Parathyroid adenoma (tissue), 2 donors: ENCODE data around the gene EXOSC3.
"Not testable (repeated sequence)": the region's sequence is repeated elsewhere in the genome, so short reads cannot be mapped to it uniquely, and the experiment has no call there.

Experiments
- H2AFZ ChIP-seq: fragments of 300-600 bp; sonication (generic); one replicate; pipeline ENCODE4 v1.7.0; 2017; ENCODE audit warnings: antibody characterized with exemption, mild to moderate bottlenecking
- H3K27ac ChIP-seq: fragments of 300-600 bp; sonication (generic); one replicate; pipeline ENCODE4 v1.7.0; 2017
- H3K27me3 ChIP-seq: fragments of 300-600 bp; sonication (generic); one replicate; pipeline ENCODE4 v1.7.0; 2017; ENCODE audit warnings: low read length; ENCODE audit not compliant: control insufficient read depth, insufficient read depth
- H3K36me3 ChIP-seq: fragments of 300-600 bp; sonication (generic); one replicate; pipeline ENCODE4 v1.7.0; 2017; ENCODE audit warnings: low read length; ENCODE audit not compliant: control insufficient read depth, insufficient read depth
- H3K4me1 ChIP-seq: fragments of 300-600 bp; sonication (generic); one replicate; pipeline ENCODE4 v1.7.0; 2017; ENCODE audit warnings: control low read depth
- H3K4me2 ChIP-seq: fragments of 300-600 bp; sonication (generic); one replicate; pipeline ENCODE4 v1.7.0; 2017; ENCODE audit warnings: low read length
- H3K4me3 ChIP-seq: fragments of 300-600 bp; sonication (generic); one replicate; pipeline ENCODE4 v1.7.0; 2017; ENCODE audit warnings: low read depth, low read length
- H3K79me2 ChIP-seq: fragments of 300-600 bp; sonication (generic); one replicate; pipeline ENCODE4 v1.7.0; 2017; ENCODE audit warnings: control low read depth
- H3K9ac ChIP-seq: fragments of 300-600 bp; sonication (generic); one replicate; pipeline ENCODE4 v1.7.0; 2017; ENCODE audit warnings: mild to moderate bottlenecking
- H3K9me3 ChIP-seq: fragments of 300-600 bp; sonication (generic); one replicate; pipeline ENCODE4 v1.7.0; 2017; ENCODE audit warnings: low read length; ENCODE audit not compliant: control insufficient read depth
- CTCF ChIP-seq: fragments of 300-600 bp; sonication (generic); IDR thresholded peaks from one replicate; pipeline ENCODE4 v1.7.0; 2017; ENCODE audit warnings: antibody characterized with exemption, mild to moderate bottlenecking
- donor health status: primary hyperparathyroidism.

Gene EXOSC3

GRCh38 chr9:37784616-37785483, at the start of gene EXOSC3:
Gene EXOSC3 (minus strand): TSS chr9:37785064. CDS start chr9:37785044, 20 bp downstream.
- H3K36me3 ChIP-seq: no peaks in the 10 kb centered on the region
- H3K9me3 ChIP-seq: no peaks in the 10 kb centered on the region
- H3K4me1 ChIP-seq: no peaks in the 10 kb centered on the region
- H2AFZ ChIP-seq: peak within 1 kb of the TSS; percentile 99
- H3K4me3 ChIP-seq: peak within 1 kb of the TSS; percentile 71
- H3K27ac ChIP-seq: peak within 1 kb of the TSS; percentile 70
- H3K79me2 ChIP-seq: no peaks in the 10 kb centered on the region
- no peaks in the 10 kb centered on the region for H3K27me3 ChIP-seq
- peak within 1 kb of the TSS; percentile 67 for H3K4me2 ChIP-seq
- no peak for TF ChIP-seq CTCF
- no peak within 1 kb of the TSS for H3K9ac ChIP-seq

GRCh38 chr9:37827483-37828165, 42.8 kb upstream of the EXOSC3 start:
- H3K4me3 ChIP-seq: no peak overlapping the region
- TF ChIP-seq CTCF: no peak
- no peaks in the 10 kb centered on the region for H3K27me3 ChIP-seq
- no peaks in the 10 kb centered on the region for H3K9me3 ChIP-seq
- H3K4me2 ChIP-seq: no peak overlapping the region
- no peak overlapping the region for H3K9ac ChIP-seq
- no peak overlapping the region for H2AFZ ChIP-seq
- H3K4me1 ChIP-seq: no peaks in the 10 kb centered on the region
- H3K36me3 ChIP-seq: no peaks in the 10 kb centered on the region
- H3K79me2 ChIP-seq: no peaks in the 10 kb centered on the region
- H3K27ac ChIP-seq: no peak overlapping the region

GRCh38 chr9:37825174-37825573, 40.3 kb upstream of the EXOSC3 start:
- H3K27me3 ChIP-seq, H3K4me3 ChIP-seq, H3K27ac ChIP-seq, H3K79me2 ChIP-seq, H3K9ac ChIP-seq, H3K4me1 ChIP-seq, H2AFZ ChIP-seq, H3K36me3 ChIP-seq, H3K9me3 ChIP-seq, H3K4me2 ChIP-seq: not testable (repeated sequence)

- no peaks in the 10 kb centered on the region for H3K4me1 ChIP-seq
- no peaks in the 10 kb centered on the region for H3K36me3 ChIP-seq
- TF ChIP-seq CTCF: no peak
- no peak overlapping the region for H3K4me2 ChIP-seq
- H3K79me2 ChIP-seq: no peaks in the 10 kb centered on the region
- H3K9ac ChIP-seq: no peak overlapping the region
- no peaks in the 10 kb centered on the region for H3K9me3 ChIP-seq
- no peak overlapping the region for H3K4me3 ChIP-seq
- no peak overlapping the region for H2AFZ ChIP-seq
- H3K27ac ChIP-seq: no peak overlapping the region
- no peaks in the 10 kb centered on the region for H3K27me3 ChIP-seq
Measured at GRCh38 chr9:37820142-37820541, 35.3 kb upstream of the EXOSC3 start.

GRCh38 chr9:37818849-37819248, 34.0 kb upstream of the EXOSC3 start:
- Histone ChIP-seq H3K4me2 (no peak overlapping the region), H3K9me3 (no peaks in the 10 kb centered on the region), H3K4me1 (no peaks in the 10 kb centered on the region), H3K4me3 (no peak overlapping the region), H3K9ac (no peak overlapping the region), H3K36me3 (no peaks in the 10 kb centered on the region), H3K27me3 (no peaks in the 10 kb centered on the region), H3K79me2 (no peaks in the 10 kb centered on the region), H2AFZ (no peak overlapping the region), H3K27ac (no peak overlapping the region)
- TF ChIP-seq CTCF: no peak
